Tibial nerve (tissue), 3 donors: Measurements from ENCODE around the gene UQCC5.

ENCODE experiments used
- POLR2A ChIP-seq, 2 donors: fragments of 450-650 bp; IDR thresholded peaks; one replicate each; pipeline ENCODE4 v1.6.1; 2017; ENCODE audit warnings: antibody characterized with exemption in 2 of 2, mild to moderate bottlenecking in 2 of 2, moderate library complexity in 2 of 2
- TF ChIP-seq, protein P1 (sequence below), 5 experiments: fragments of 200-600 bp in 3 of 5; fragments of 450-650 bp in 2 of 5; sonication (generic) in 3 of 5; IDR thresholded peaks; one replicate each; pipeline ENCODE4 v1.5.1; 2016 to 2019; ENCODE audit warnings: antibody characterized with exemption in 5 of 5, mild to moderate bottlenecking in 3 of 5, moderate library complexity in 2 of 5

DNA sequence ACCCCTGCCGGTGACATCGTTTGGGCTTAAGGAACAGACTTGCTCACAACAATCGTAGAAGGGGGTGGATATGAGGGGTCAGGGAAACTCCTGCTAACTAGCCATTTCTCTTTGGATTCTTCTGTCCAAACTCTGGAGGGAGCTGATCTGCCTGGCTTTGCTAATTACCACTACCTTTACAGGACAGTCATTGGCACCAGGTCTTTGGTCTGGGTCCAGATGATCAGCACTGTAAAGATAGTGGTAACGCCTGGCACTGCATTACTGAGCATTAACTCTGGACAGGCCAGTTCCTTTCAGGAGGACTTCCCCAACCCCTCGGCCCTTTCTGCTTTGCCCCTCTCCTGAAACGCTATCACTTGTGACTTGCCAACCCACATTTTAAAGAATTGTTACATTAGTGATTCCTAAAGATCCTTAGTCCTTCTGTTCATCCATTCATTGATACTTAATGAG lies 788 bp downstream of the UQCC5 start:
- TF ChIP-seq, protein P1, sequence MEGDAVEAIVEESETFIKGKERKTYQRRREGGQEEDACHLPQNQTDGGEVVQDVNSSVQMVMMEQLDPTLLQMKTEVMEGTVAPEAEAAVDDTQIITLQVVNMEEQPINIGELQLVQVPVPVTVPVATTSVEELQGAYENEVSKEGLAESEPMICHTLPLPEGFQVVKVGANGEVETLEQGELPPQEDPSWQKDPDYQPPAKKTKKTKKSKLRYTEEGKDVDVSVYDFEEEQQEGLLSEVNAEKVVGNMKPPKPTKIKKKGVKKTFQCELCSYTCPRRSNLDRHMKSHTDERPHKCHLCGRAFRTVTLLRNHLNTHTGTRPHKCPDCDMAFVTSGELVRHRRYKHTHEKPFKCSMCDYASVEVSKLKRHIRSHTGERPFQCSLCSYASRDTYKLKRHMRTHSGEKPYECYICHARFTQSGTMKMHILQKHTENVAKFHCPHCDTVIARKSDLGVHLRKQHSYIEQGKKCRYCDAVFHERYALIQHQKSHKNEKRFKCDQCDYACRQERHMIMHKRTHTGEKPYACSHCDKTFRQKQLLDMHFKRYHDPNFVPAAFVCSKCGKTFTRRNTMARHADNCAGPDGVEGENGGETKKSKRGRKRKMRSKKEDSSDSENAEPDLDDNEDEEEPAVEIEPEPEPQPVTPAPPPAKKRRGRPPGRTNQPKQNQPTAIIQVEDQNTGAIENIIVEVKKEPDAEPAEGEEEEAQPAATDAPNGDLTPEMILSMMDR (IDR thresholded peaks at IDR 0.05), result no peak
- TF ChIP-seq POLR2A (IDR thresholded peaks at IDR 0.05), result no peak
